Hepatocyte (in vitro differentiated cells): ENCODE measurements around the gene RPL37A.

ENCODE experiments used
- EZH2phosphoT487 ChIP-seq: fragments of 200-600 bp; sonication (generic); IDR thresholded peaks from one replicate; pipeline ENCODE4 v1.6.1; 2018; ENCODE audit warnings: antibody characterized with exemption, mild to moderate bottlenecking, low read depth, moderate library complexity; ENCODE audit not compliant: unreplicated experiment, severe bottlenecking
- TF ChIP-seq, protein P1 (sequence below): fragments of 200-600 bp; sonication (generic); IDR thresholded peaks from 2 replicates; pipeline ENCODE4 v1.5.1; 2016; ENCODE audit warnings: antibody characterized with exemption, mild to moderate bottlenecking; ENCODE audit not compliant: poor library complexity

DNA sequence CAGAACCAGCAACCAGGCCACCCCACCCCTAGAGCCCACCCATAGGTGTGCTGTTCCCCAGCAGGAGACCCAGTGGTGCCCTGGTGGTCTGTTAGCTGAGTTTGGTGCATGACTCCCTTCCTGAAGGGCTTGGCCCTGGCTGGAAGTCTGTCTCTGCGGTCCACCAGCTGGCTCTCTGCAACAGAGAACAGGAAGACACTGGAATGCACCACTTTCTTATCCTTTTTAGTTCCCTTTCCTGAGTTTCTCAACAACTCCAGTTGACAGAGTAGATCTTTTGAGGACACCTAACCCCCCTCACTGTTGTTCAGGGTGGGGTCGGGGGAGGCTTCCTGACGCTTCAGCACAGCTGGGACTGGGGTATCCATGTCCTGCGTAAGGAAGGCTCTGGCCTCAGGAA lies 11.9 kb upstream of the RPL37A start:
- no peak for TF ChIP-seq EZH2phosphoT487
- TF ChIP-seq, protein P1, sequence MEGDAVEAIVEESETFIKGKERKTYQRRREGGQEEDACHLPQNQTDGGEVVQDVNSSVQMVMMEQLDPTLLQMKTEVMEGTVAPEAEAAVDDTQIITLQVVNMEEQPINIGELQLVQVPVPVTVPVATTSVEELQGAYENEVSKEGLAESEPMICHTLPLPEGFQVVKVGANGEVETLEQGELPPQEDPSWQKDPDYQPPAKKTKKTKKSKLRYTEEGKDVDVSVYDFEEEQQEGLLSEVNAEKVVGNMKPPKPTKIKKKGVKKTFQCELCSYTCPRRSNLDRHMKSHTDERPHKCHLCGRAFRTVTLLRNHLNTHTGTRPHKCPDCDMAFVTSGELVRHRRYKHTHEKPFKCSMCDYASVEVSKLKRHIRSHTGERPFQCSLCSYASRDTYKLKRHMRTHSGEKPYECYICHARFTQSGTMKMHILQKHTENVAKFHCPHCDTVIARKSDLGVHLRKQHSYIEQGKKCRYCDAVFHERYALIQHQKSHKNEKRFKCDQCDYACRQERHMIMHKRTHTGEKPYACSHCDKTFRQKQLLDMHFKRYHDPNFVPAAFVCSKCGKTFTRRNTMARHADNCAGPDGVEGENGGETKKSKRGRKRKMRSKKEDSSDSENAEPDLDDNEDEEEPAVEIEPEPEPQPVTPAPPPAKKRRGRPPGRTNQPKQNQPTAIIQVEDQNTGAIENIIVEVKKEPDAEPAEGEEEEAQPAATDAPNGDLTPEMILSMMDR: no peak
